Colon (tissue), 2 donors: ENCODE data around the gene ACOT2.
"Not testable (repeated sequence)": the region's sequence is repeated elsewhere in the genome, so short reads cannot be mapped to it uniquely, and the experiment has no call there.

Source experiments
- FAIRE-seq: peaks from 2 replicates; lab custom pipeline; 2012; peaks lifted over from hg19 to GRCh38; lab: Jason Lieb, UNC
- donor health status: control.
- donor health status: control.

Gene ACOT2, protein sequence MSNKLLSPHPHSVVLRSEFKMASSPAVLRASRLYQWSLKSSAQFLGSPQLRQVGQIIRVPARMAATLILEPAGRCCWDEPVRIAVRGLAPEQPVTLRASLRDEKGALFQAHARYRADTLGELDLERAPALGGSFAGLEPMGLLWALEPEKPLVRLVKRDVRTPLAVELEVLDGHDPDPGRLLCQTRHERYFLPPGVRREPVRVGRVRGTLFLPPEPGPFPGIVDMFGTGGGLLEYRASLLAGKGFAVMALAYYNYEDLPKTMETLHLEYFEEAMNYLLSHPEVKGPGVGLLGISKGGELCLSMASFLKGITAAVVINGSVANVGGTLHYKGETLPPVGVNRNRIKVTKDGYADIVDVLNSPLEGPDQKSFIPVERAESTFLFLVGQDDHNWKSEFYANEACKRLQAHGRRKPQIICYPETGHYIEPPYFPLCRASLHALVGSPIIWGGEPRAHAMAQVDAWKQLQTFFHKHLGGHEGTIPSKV

DNA sequence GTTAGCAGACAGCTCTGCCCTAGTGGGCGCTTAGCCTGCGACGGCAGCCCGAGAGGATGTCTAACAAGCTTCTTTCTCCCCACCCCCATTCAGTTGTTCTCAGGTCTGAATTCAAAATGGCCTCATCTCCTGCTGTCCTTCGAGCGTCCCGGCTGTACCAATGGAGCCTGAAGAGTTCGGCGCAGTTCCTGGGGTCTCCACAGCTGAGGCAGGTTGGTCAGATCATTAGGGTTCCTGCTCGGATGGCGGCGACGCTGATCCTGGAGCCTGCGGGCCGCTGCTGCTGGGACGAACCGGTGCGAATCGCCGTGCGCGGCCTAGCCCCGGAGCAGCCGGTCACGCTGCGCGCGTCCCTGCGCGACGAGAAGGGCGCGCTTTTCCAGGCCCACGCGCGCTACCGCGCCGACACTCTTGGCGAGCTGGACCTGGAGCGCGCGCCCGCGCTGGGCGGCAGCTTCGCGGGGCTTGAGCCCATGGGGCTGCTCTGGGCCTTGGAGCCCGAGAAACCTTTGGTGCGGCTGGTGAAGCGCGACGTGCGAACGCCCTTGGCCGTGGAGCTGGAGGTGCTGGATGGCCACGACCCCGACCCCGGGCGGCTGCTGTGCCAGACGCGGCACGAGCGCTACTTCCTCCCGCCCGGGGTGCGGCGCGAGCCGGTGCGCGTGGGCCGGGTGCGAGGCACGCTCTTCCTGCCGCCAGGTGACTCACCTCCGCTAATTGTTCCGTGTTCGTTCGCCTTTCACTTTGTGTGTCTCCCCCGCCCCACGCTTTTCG is at the start of gene ACOT2:
Gene ACOT2 (plus strand): TSS at position 29 of the 774 bp plus-strand sequence. CDS start 28 bp downstream, at position 57.
- FAIRE-seq = not testable (repeated sequence)

DNA sequence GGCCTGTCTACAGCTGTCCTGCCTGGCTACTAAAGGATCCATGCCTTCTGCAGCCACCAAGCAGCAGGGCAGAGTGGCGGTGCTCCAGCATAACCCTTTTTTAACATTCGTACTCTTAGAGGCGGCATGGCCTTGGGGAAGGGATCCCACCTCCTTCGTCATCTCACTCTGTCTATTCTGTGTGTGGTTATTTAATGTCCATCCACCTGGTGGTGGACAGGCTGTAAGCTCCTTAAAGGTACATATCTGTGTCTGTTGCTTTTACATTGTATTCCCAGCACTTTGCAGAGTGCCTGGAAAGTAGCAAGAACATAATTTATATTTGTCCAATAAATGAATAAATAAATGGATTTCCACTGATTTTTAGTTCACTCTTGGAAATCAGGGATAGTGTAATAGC is 47.8 kb upstream of the ACOT2 start:
- no peak for FAIRE-seq

DNA sequence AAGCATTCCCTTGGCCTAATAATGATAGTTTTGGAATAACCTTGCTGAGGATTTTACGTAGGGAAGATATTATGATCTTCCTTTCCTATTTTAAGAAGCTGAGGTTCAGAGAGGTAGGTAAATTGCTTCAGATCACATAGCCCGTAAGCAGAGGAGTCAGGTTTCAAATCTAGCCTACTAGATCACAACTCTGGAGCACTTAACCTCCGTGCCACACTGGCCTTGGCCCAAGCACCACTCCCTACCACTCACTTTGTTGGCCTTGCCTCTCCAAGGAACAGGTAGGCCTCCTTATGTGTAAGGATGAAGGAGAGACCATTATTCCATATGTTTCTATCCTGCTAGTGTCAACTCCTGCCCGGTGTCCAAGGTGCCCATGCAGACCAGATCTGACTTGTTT is 44.5 kb upstream of the ACOT2 start:
- FAIRE-seq = no peak

DNA sequence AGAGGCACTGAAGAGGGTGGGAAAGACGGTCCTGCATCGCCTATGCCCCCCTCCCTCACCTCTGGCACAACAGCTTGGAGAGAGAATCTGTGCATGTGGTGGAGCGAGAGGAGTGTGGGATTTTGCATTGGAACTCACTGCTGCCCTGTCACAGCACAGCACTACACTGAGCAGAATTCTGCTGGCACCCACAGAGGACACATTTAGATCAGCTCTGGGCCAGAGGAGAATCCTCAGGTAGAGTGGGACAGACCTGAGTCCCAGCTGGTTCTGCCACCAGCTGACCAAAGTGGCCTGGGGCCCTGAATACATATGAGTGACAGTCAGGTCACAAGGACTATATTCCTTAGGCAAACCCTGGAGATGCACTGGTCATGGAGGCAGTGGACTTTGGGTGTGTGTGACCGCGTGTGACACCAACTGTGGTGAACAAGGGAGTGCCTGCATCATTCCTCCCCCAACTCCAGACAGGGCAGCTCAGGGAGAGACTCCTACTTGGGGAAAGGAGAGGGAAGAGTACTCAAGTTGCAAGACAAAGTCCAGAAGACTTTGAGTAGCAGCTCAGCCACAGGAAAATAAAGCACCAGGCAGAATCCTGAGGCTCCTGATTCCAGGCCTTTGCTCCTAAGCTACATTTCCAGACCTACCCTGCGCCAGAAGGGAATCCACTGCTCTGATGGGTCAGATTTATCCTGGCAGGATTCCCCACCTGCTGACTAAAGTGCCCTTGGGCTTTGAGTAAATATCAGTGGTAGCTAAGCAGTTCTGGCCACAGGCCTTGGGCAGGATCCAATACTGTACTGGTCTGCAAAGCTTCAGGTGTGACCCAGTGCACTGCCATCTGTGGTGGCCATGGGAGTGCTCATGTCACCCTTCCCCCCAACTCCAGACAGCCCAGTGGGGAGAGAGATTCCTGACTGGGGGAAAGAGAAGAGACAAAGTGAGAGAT is 42.7 kb upstream of the ACOT2 start:
- FAIRE-seq = no peak

DNA sequence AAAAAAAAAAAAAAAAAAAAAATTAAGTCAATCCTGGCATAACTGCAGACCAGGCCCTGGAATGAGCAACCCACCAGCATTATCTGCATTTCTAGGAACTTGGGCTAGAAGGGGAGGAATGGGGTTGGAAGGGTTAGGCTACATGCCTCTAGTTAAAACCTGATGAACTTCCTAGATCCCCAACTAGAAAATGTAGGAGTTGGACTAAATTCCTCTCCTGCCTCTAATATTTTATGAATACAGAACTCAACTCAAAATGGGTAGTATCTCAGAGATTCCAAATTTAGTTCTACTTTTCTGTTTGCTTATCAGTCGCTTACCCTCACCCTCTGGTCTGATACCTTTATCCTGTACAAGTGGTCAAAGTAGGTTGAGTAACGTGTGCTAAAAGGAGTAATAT is 39.7 kb upstream of the ACOT2 start:
- not testable (repeated sequence) for FAIRE-seq

DNA sequence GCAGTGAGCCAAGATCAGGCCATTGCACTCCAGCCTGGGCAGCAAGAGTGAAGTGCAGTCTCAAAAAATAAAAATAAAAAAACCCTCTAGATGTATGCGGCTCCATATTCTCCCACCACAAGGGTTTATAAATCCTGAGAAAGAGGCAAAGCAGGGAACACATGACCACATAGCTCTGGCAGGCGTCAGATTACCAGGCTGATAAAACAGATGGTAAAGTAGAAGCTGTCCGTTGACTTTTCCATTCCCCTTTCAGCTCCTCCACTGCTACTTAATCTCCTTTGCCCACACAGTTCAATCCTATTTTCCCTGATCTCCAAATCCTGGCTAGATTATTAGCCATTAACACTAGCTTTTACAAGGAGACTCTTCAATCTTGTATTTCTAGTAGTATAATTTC is 37.0 kb upstream of the ACOT2 start:
- FAIRE-seq = not testable (repeated sequence)

DNA sequence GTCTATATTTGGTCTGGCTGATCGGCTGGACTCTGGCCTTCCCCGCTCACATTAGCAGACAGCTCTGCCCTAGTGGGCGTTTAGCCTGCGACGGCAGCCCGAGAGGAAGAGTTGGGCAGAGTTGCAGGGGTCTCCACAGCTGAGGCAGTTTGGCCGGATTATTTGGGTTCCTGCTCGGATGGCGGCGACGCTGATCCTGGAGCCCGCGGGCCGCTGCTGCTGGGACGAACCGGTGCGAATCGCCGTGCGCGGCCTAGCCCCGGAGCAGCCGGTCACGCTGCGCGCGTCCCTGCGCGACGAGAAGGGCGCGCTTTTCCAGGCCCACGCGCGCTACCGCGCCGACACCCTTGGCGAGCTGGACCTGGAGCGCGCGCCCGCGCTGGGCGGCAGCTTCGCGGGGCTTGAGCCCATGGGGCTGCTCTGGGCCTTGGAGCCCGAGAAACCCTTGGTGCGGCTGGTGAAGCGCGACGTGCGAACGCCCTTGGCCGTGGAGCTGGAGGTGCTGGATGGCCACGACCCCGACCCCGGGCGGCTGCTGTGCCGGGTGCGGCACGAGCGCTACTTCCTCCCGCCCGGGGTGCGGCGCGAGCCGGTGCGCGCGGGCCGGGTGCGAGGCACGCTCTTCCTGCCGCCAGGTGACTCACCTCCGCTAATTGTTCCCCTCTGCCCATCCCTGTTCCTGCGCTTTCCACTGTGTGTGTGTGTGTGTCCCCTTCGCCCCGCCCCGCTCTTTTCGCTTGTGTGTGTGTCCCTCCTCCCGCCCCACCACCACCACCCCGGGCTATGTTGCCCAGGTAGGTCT is 31.6 kb upstream of the ACOT2 start:
- FAIRE-seq = not testable (repeated sequence)

DNA sequence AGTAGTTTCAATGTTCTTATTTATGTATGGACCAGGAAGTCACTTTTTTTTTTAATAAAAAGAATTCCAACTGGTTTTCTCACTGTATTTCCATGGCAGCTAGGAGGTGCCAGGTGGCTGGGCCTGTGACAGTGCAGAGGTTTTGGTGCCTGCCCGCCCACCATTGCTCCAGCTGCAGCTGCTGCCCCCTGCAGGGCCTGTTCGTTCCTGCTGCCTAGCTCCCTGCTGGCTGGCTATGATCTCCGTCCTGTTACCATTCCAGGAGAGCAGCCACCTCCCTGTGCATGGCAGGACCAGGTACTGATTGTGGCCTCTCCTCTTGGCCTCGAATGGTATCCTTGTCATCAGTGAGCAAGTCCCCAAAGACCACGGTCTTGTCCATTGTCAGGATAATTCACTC is 30.0 kb upstream of the ACOT2 start:
- FAIRE-seq = not testable (repeated sequence)

DNA sequence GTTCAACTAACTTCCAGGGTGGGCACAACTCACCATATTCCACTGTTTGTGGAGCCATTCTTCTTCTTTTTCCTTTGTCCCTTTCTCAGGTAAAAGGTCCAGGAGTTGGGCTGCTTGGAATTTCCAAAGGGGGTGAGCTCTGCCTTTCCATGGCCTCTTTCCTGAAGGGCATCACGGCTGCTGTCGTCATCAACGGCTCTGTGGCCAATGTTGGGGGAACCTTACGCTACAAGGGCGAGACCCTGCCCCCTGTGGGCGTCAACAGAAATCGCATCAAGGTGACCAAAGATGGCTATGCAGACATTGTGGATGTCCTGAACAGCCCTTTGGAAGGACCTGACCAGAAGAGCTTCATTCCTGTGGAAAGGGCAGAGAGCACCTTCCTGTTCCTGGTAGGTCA is 26.1 kb upstream of the ACOT2 start:
- not testable (repeated sequence) for FAIRE-seq

DNA sequence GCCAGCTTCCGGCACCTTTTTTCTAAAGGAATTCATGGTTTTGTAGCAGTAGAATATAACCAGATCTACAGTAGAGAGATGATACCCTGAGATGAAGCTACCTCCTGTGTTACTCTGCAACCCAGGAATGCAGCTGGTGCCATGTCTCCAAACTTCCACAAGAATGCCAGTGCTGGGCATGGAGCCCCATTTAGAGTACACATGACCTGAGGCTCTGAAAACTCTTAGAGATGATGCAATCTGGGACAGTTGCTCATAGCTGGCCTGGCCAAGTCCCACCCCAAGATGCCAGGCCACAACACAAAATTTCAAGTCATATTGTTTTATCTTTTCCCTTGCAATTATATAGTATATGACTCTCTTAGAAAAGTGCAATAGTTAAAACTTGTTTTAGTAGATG is 23.7 kb upstream of the ACOT2 start:
- FAIRE-seq = not testable (repeated sequence)

DNA sequence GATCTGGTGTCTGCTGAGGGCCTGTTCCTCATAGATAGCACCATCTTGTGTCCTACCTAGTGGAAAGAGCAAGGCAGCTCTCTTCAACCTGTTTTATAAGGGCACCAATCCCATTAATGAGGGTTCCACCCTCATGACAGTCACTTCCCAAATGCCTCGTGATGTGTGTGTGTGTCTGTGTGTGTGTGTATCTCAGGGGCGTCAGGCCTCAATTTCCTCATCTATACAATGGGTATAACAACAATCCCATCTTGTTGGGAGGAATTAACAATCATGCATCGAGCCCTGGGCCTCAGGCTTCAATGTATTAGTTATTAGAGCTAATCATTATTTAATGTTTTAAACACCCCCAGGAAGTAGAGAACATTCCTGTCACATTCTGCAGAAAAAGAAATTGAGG is 19.9 kb upstream of the ACOT2 start:
- FAIRE-seq = not testable (repeated sequence)

DNA sequence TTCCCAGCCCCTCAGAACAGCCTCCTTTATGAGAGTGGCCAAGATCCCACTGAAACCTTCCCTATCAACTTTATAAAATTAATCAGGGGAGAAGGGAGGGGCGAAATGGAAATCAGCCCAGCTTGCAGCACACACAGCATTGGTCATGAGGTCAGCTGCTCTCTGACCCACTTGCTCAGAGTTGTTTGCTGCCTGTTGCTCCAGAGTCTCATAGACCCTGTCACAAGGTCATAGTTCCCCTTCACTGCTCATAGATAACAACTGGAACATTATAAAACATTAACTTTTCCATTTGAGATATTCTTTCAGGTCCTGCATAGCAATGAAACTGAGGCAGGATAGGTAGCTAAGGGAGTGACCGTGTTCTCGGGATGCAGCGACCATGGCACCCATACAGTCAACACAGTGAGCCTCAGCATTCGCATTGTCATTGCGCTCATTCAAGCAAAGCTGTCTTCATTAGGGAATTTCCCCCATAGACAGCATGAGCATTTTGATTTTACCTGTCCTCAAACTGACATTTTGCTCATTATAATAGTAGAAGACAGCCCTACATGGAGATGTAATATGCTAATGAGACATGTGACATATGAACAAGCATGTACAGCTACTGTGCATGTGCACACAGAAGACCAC is 19.0 kb upstream of the ACOT2 start:
- not testable (repeated sequence) for FAIRE-seq

DNA sequence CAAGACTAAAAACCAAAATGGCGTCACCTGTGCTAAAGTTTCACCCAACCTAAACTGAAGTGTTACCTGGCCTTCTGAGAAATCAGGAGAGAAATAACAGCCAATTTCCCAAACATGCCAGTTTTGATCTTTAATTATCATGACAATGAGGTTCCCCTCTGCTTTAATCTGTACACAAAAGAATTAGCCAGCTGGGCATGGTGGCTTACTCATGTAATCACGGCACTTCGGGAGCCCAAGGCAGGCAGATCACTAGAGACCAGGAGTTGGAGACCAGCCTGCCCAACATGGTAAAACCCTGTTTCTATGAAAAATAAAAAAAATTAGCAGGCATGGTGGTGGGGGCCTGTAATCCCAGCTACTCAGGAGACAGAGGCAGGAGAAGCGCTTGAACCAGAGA is 15.2 kb upstream of the ACOT2 start:
- no peak for FAIRE-seq

DNA sequence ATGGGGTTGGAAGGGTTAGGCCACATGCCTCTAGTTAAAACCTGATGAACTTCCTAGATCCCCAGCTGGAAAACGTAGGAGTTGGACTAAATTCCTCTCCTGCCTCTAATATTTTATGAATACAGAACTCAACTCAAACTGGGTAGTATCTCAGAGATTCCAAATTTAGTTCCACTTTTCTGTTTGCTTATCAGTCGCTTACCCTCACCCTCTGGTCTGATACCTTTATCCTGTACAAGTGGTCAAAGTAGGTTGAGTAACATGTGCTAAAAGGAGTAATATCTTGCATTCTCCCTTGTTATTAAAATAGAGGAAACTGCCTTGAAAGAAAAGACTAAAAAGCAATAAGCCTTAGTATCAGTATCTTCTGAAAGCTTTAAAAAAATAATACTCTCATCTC is 11.8 kb upstream of the ACOT2 start:
- not testable (repeated sequence) for FAIRE-seq

DNA sequence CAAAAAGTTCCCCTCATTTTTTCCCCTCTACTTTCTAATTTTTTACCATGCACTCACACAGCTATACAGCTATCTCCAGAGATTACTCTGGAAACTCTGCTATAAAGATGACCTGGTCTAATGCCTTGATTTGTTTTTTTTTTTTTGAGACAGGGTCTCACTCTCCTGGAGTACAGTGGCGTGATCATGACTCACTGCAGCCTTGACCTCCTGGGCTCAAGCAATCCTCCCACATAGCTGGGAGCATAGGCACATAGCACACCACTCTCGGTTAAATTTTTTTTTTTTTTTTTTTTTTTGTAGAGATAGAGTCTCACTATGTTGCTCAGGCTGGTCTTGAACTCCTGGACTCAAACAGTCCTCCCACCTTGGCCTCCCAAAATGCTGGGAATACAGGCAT is 10.8 kb upstream of the ACOT2 start:
- not testable (repeated sequence) for FAIRE-seq

DNA sequence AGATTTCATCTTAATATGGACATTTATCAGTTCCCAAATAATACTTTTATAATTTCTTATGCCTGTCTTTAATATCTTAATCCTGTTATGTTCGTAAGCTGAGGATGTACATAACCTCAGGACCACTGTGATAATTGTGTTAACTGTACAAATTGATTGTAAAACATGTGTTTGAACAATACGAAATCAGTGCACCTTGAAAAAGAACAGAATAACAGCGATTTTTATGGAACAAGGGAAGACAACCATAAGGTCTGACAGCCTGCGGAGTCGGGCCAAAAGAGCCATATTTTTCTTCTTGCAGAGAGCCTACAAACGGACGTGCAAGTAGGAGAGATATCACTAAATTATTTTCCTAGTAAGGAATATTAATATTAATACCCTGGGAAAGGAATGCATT is 6.8 kb upstream of the ACOT2 start:
- FAIRE-seq = not testable (repeated sequence)

DNA sequence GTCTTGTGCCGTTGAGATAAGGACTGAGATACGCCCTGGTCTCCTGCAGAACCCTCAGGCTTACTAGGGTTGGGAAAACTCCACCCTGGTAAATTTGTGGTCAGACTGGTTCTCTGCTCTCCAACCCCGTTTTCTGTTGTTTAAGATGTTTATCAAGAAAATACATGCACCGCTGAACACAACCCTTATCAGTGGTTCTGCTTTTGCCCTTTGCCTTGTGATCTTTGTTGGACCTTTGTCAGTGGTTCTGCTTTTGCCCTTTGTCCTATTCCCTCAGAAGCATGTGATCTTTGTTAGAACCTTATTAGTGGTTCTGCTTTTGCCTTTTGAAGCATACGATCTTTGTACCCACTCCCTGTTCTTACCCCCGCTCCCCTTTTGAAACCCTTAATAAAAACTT is 6.3 kb upstream of the ACOT2 start:
- FAIRE-seq = not testable (repeated sequence)

DNA sequence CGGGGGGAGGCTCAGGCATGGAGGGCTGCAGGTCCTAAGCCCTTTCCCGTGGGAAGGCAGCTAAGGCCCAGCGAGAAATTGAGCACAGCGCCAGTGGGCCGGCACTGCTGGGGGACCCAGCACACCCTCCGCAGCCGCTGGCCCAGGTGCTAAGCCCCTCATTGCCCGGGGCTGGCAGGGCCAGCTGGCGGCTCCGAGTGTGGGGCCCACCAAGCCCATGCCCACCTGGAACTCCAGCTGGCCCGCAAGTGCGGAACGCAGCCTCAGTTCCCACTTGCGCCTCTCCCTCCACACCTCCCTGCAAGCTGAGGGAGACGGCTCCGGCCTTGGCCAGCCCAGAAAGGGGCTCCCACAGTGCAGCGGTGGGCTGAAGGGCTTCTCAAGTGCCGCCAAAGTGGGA is 2.6 kb upstream of the ACOT2 start:
- not testable (repeated sequence) for FAIRE-seq

DNA sequence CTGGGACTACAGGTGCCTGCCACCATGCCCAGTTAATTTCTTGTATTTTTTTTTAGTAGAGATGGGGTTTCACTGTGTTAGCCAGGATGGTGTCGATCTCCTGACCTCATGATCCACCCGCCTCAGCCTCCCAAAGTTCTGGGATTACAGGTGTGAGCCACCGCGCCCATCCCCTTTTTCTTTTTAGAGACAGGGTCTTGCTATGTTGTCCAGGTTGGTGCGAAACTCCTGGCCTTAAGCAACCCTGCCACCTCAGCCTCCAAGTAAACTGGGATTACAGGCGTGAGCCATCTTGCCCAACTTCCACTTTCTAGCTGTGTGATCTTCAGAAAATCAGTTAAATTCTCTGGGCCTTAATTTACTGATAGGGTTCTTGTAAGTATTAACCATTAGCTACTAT is 2.1 kb upstream of the ACOT2 start:
- FAIRE-seq = not testable (repeated sequence)

DNA sequence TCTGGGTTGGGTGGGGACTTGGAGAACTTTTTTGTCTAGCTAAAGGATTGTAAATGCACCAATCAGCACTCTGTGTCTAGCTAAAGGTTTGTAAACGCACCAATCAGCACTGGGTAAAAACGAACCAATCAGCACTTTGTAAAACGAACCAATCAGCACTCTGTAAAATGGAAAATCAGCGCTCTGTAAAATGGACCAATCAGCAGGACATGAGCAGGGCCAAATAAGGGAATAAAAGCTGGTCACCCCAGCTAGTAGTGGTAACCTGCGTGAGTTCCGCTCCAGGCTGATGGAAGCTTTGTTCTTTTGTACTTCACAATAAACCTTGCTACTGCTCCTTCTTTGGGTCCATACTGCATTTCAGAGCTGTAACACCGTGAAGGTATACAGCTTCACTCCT is 1.7 kb upstream of the ACOT2 start:
- no peak for FAIRE-seq
